Gastrocnemius medialis (tissue), 4 donors: Measurements from ENCODE around the gene GABBR1.

Experiments used
- CTCF ChIP-seq, 5 experiments: fragments of 450-650 bp in 3 of 5; fragments of 200-600 bp in 2 of 5; sonication (generic) in 2 of 5; IDR thresholded peaks in 4 of 5; conservative IDR thresholded peaks in 1 of 5; 1 replicate in 4 of 5; 2 replicates in 1 of 5; pipeline ENCODE4 v1.5.1; 2016 to 2019; ENCODE audit warnings: antibody characterized with exemption in 5 of 5, mild to moderate bottlenecking in 3 of 5, moderate library complexity in 3 of 5
- POLR2A ChIP-seq, 2 donors: fragments of 450-650 bp; IDR thresholded peaks; one replicate each; pipeline ENCODE4 v1.6.1; 2017; ENCODE audit warnings: antibody characterized with exemption in 2 of 2, mild to moderate bottlenecking in 2 of 2, moderate library complexity in 2 of 2

- TF ChIP-seq CTCF (IDR thresholded peaks at IDR 0.05 in 4 of 5, conservative IDR thresholded peaks at IDR 0.05 in 1 of 5) (no peak), POLR2A (IDR thresholded peaks at IDR 0.05) (no peak)
These were observed 21.6 kb downstream of the GABBR1 start for GRCh38 chr6:29611426-29611825.
